ACHN (cell line): ENCODE results near the gene DAPP1.
A peak's percentile ranks its signal among the peaks of the same experiment; 100 is the strongest.
"Not testable (repeated sequence)": the region's sequence is repeated elsewhere in the genome, so short reads cannot be mapped to it uniquely, and the experiment has no call there.

ENCODE experiments used
- DNase-seq: peaks from one replicate; pipeline ENCODE4 v3.0.0-alpha.2; 2015
- in situ Hi-C: cut with HindIII; loops from 2 replicates; pipeline ENCODE4 v1.10.0; 2017; ENCODE audit warnings: low sequenced_read_pairs, low pct_ligation_motif_present, low pct_unique_long_range_greater_than_20kb

Gene DAPP1, protein sequence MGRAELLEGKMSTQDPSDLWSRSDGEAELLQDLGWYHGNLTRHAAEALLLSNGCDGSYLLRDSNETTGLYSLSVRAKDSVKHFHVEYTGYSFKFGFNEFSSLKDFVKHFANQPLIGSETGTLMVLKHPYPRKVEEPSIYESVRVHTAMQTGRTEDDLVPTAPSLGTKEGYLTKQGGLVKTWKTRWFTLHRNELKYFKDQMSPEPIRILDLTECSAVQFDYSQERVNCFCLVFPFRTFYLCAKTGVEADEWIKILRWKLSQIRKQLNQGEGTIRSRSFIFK

GRCh38 chr4:99816545-99817308 lies at the start of gene DAPP1:
TSS of gene DAPP1 (plus strand) at chr4:99816827. CDS start at chr4:99816914, 87 bp downstream.
- no peak for DNase-seq
- in situ Hi-C loops = no loop called here

DNA sequence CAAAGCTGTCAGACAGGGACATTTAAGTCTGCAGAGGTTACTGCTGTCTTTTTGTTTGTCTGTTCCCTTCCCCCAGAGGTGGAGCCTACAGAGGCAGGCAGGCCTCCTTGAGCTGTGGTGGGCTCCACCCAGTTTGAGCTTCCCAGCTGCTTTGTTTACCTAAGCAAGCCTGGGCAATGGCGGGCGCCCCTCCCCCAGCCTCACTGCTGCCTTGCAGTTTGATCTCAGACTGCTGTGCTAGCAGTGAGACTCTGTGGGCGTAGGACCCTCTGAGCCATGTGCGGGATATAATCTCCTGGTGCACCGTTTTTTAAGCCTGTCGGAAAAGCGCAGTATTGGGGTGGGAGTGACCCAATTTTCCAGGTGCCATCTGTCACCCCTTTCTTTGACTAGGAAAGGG lies 45.8 kb upstream of the DAPP1 start:
- DNase-seq, in situ Hi-C loops: not testable (repeated sequence)

DNA sequence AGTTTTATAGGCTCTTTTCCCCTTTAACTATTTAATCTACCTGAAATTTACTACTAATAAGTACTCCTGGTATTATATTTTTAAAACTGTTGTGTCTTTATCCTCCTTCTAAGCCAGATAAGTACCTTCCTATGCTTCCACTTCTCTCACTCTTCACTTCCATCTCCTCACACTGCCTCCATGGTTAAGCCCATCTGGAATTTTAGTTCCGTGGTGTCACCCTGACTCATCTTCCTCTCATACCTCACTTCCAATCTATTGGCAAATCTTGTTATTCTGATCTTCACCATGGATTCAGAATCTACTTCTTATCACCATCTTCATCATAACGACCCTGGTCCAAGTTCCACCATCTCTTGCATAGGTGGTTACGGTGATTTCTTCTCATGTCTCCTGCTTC lies 32.7 kb upstream of the DAPP1 start:
- DNase-seq = no peak

DNA sequence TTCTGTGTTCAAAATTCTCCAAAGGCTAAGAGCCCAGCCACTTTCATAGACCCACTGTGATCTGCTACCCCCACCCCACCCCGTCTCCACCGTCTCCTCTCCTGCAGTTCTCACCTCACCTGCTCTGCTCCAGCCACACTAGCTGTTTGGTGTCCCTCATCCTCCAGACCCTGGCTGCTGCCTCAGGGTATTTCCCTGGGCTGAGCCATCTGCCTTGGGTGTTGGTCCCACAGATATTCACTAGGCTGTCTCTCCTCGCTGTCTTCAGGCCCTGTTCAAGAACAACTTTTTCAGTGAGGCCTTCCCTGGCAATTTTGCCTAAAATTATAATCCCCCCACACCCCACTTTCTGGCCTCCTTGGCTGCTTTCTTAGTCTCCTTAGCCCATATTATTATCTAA lies 31.8 kb upstream of the DAPP1 start:
- DNase-seq = no peak
- in situ Hi-C loops = no loop called here

More for the DNA sequence above, 32.7 kb upstream of the DAPP1 start:
- in situ Hi-C loops = no loop called here

DNA sequence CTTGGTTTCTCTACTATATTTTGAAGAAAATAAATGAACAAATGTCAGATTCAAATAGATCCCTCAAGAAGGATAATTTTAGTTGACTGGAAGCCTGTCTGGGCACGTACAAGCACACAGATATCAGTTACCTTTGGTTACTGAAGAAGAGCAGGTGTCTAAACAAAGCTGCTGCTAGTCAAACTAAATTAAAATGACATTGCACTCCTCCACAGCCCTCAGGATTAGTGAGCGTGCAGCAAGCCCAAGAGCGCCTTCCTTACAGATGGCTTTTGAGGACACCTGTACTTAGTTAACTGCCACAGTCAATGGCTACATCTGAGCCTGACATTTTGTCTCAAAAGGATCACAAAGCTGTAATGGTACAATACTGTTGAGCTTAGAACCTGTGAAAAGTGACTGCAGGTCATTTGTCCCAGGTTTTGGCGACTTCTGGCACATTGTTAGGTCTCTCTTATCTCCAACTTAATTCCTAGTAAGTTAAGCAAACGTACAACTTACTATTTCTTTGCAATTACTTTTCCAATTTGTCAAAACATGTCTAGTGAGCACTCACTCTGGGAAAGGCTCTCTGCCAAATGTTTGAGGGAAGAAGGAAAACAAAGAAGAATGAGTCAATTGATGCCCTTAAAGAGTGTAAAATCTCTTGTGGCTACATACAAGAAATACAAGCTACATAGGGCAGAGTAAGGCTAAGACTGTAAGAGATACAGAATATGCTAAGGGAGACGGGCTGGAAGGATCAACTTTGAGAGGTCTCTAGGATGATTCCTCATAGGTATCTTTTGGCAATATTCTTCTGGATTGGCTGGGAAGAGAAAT lies 25.6 kb upstream of the DAPP1 start:
- DNase-seq = no peak
- in situ Hi-C loops = no loop called here

DNA sequence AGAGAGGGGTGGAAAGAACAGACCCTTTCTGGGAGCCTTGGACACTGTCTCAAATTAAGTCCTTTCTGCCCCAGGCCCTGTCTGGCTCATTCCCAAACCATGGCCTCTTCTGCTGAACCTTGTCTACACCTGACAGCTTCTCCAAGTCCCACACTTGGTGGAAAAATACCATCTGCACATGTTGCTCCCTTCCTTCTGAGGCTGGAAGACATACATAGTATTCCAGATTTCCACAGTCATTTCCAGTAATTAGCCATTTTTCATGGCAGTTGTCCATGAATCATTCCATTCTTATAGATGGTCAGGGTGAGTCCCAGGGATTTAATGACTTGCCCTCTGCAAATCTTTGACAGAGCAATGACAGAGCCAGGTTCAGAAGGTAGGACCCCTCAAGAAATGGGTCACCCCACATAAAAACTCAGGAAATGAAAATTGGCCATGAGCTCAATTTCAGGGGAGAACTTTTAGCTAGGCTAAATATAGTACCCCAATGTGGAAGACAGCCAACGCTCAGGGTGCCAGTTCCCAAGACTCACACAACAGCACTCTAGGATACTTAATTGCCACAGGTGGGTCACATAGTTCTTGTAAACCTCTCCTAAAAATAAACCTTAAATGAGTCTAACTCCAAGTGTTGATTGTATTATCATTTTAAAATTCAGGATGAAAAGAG lies 16.2 kb upstream of the DAPP1 start:
- no peak for DNase-seq
- in situ Hi-C loops = no loop called here

DNA sequence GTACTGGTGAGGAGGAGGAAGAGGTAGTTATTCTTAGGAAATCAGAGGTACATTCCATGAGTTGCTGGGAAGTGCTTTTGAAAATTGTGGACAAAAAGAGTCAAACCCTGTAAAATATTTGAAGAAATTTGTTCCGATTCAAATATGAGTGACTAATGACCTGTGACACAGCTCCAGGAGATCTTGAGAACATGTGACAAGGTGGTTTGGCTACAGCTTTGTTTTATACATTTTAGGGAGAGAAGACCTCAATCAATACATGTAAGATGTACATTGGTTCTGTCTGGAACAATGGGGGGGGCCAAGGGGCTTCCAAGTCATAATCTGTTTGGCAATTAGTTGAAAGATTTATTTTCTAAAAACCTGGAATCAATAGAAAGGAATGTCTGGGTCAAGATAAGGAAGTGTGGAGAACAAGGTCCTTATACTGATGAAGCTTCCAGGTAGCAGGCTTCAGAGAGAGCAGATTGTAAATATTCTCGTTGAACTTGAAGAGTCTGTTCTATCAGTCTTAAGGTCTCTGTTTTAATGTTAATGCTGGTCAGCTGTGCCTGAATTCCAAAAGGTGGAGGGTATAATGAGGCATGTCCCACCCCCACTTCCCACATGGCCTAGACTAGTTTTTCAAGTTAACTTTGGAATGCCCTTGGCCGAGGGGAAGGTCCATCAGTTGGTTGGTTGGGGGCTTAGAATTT lies 15.5 kb upstream of the DAPP1 start:
- in situ Hi-C loops = no loop called here
- DNase-seq = no peak

DNA sequence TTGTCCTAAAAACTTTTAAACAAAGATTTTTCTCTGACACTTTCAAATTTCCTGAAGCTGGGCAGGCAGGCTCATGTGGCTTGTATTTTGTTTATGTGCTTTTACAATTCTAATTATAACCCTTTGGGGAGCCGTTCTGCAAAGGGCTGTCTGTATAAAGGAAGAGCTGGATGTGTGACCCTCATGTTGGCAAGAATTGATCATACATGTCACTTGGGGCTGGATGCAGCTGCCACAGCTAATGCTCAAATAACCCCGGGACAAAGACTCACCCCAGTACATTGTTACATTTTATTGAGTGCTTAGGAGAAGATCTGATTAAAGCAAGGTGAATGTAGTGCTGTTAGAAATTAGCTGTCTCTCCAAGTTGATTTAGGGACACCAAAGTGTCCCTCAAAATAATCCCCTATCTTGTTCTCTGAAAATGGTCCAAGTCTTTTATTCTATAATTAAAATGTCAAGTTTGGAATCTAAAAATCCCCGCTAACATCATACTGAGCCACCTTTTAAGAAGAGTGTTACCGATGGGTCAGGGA lies 13.0 kb upstream of the DAPP1 start:
- no peak for DNase-seq
- in situ Hi-C loops = no loop called here

GRCh38 chr4:99806545-99806944 lies 10.1 kb upstream of the DAPP1 start:
- no peak for DNase-seq
- in situ Hi-C loops = no loop called here

DNA sequence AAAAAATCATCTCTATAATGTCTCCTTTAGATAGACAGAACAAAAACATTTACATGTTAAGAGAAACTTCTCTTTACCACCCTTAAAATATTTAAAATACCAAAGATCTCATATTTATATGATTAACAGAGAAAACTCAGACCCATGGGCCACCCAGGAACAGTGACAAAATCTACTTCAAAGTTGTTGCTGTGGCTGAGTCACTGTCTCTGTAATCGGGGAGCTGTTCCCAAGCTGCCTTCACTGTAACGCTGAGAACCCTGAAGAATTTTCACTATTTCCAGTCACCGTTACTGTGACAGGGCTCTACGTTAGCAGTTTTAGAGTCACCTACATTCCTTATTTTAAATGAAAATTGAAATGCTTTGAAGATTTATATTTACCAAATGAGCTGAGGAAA lies 9.0 kb upstream of the DAPP1 start:
- in situ Hi-C loops = no loop called here
- DNase-seq = no peak

DNA sequence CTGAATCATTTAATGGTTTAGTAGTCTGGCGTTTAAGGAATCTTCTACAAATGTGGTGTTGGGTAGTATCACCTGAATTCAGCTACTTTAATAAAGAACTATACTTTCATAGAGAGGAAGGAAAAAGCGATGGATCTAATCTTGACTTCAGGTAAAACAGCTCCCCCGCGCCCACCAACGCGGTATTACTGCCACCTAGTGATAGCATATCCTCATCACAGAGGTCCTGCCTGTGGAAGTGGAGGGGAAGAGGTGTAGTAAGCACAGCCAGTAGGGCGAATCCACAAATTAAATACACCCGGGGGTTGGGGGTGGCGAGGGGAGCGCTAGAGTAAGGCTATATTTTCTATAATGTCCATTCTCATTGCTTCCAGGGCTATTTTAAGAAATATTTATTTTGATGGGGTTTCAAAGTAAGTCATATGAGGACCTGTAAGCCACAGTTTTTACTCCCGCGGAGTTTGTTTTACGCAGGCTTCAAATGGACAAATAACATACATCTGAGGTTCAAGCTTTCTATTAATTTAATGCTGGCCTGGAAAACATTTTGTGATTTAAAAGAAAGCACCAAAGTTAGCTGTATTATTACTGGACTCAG lies 8.3 kb upstream of the DAPP1 start:
- peak; percentile 63 for DNase-seq
- in situ Hi-C loops = no loop called here

DNA sequence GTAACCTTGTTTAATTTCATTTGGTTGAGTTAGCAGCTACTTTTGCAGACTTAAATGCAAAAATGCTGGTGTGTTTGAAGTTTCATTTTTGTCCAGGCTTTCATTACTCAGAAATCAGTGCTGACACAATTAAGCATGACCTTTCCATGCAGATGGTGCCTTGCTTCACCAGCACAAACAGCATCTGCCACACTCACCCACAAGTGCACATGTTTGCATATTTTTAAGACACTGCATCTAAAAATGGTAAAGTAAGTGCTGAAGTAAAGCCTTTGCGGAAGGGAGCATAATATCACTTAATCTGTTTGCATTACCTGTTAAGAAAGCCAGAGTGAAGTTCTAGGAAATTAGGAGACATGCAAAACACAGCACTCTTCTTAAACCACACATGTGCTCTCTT lies 7.3 kb upstream of the DAPP1 start:
- in situ Hi-C loops = no loop called here
- DNase-seq = no peak

GRCh38 chr4:99810536-99810935 lies 6.1 kb upstream of the DAPP1 start:
- in situ Hi-C loops = no loop called here
- no peak for DNase-seq

GRCh38 chr4:99811117-99811516 lies 5.5 kb upstream of the DAPP1 start:
- in situ Hi-C loops = no loop called here

GRCh38 chr4:99811850-99812249 lies 4.8 kb upstream of the DAPP1 start:
- peak; percentile 51 for DNase-seq
- in situ Hi-C loops = no loop called here

More at GRCh38 chr4:99811117-99811516, 5.5 kb upstream of the DAPP1 start:
- DNase-seq = no peak

DNA sequence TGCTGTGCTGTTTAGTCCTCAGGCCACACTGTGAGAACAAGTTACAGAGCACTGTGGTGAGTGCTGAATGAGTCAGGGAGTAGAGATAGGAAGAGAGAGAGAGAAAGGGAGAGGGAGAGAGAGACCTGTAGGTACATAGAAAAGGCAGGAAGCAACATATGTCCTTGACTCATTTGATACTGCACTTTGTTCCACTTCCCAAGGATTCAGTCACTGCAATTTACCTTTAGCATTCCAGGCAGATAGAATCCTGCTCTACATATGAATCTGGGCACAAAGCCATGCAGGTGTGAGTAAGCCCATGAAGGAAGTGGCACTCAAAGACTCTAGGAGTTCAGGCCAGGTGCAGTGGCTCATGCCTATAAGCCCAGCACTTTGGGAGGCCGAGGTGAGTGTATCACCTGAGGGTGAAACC lies 1.0 kb upstream of the DAPP1 start:
- in situ Hi-C loops = no loop called here
- DNase-seq = no peak

DNA sequence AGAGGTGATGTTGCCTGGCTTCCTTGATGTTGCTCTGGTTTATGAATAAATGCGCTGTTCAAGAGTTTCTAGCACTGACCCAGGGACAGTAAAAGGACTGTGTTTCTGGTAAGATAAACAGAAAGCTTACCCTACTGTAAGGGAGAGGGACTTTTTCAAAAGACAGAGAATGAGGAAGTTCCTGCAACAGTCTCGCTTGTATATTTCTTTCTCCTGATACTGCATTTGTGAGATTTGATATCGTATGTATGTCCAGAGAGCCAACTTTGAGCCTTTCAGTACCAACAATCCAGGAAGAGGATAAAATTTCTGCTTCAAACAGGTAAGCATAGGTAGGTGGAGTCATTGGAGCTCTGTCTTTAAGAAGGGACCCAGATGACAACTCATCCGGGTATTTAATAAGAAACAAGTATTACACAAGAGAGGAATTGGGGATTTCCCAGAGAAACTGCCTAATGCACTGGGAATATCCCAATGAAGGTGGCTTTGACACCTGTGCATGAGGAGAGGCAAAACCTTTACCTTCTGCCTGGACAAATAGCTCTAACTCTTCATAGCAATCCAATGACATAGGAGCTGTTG lies 773 bp downstream of the DAPP1 start:
- no peak for DNase-seq
- in situ Hi-C loops = no loop called here
